H1 (cell line): ENCODE results near the gene SOX8. TPM values are rescaled to one million over a fixed set of nuclear protein-coding genes. Genes with fewer than 3 reads are reported as not detected.

Experiments
- CREB1 ChIP-seq: IDR thresholded peaks from 2 replicates; pipeline ENCODE4 v1.6.1; 2012; ENCODE audit warnings: inconsistent platforms
- CTBP2 ChIP-seq: IDR thresholded peaks from 2 replicates; pipeline ENCODE4 v1.7.0; 2011; ENCODE audit warnings: borderline replicate concordance, mild to moderate bottlenecking, moderate library complexity, mixed read lengths, low read length; ENCODE audit not compliant: insufficient read depth, insufficient read length
- EP300 ChIP-seq, 2 experiments: IDR thresholded peaks; 1 replicate in 1 of 2; 2 replicates in 1 of 2; pipeline ENCODE4 v1.6.1; 2011 to 2012; ENCODE audit warnings: low read depth in 2 of 2, low read length in 2 of 2, mild to moderate bottlenecking in 2 of 2, borderline replicate concordance in 1 of 2, inconsistent platforms in 1 of 2, moderate library complexity in 1 of 2
- FOSL1 ChIP-seq: IDR thresholded peaks from 2 replicates; pipeline ENCODE4 v1.6.1; 2011; ENCODE audit warnings: mild to moderate bottlenecking, low read depth, low read length, moderate library complexity; ENCODE audit not compliant: insufficient read depth
- JUND ChIP-seq: IDR thresholded peaks from 2 replicates; pipeline ENCODE4 v1.6.1; 2011; ENCODE audit warnings: mild to moderate bottlenecking, improper control_type of control experiment, low read length
- POLR2A ChIP-seq, 2 experiments: IDR thresholded peaks; 1 replicate in 1 of 2; 2 replicates in 1 of 2; pipeline ENCODE4 v1.6.1; 2011; ENCODE audit warnings: low read depth in 2 of 2, low read length in 2 of 2, mild to moderate bottlenecking in 2 of 2; ENCODE audit errors: control extremely low read depth in 1 of 2
- RBBP5 ChIP-seq: IDR thresholded peaks from 2 replicates; pipeline ENCODE4 v1.7.1; 2012; ENCODE audit warnings: low read depth, mild to moderate bottlenecking, inconsistent platforms, low read length, moderate library complexity, borderline replicate concordance
- SP1 ChIP-seq: IDR thresholded peaks from 2 replicates; pipeline ENCODE4 v1.6.1; 2011; ENCODE audit warnings: low read depth, low read length
- SRF ChIP-seq: IDR thresholded peaks from 2 replicates; pipeline ENCODE4 v1.6.1; 2011; ENCODE audit warnings: mild to moderate bottlenecking, low read depth, low read length, moderate library complexity
- TAF7 ChIP-seq: optimal IDR thresholded peaks from 2 replicates; pipeline ENCODE3; 2011; ENCODE audit warnings: low read depth, mild to moderate bottlenecking, inconsistent platforms, low read length, moderate library complexity, borderline replicate concordance
- polyA plus RNA-seq, 7 experiments: library from polyadenylated mRNA; depleted of rRNA in 3 of 7; stranded (reverse) in 5 of 7; unstranded in 2 of 7; fragments of >200 nt in 5 of 7; fragments of 200-250 nt in 2 of 7; gene quantifications; 1 replicate in 5 of 7; 2 replicates in 1 of 7; 4 replicates in 1 of 7; pipeline versions ENCODE4 v1.2.1 to v1.2.3, GENCODE V29; 2011 to 2013; ENCODE audit warnings: missing spikeins in 2 of 7, mixed read lengths in 2 of 7
- total RNA-seq: library from RNA; stranded (reverse); fragmentation: NEBNext Ultra II Directional; extraction: Animal tissue kit (Norgen Biotek cat#: 25700); gene quantifications from 2 replicates; pipeline ENCODE4 v1.2.1, GENCODE V29; 2021
- TF ChIP-seq, protein P1 (sequence below): fragments of 300-600 bp; sonication (generic); IDR thresholded peaks from 2 replicates; pipeline ENCODE4 v1.7.1; 2012; ENCODE audit warnings: low read length, moderate library complexity, mild to moderate bottlenecking, inconsistent platforms; ENCODE audit not compliant: insufficient replicate concordance
- TF ChIP-seq, protein P2 (sequence below): IDR thresholded peaks from 2 replicates; pipeline ENCODE4 v1.6.1; 2011; ENCODE audit warnings: low read depth, mild to moderate bottlenecking, low read length; ENCODE audit not compliant: insufficient read depth

The SOX8 gene
- total and polyA plus RNA-seq, 2 of the 8 experiments (the other 6 are each of a cell fraction or from before 2014, with no cell fraction given) = 2.2 to 5.7 TPM

DNA sequence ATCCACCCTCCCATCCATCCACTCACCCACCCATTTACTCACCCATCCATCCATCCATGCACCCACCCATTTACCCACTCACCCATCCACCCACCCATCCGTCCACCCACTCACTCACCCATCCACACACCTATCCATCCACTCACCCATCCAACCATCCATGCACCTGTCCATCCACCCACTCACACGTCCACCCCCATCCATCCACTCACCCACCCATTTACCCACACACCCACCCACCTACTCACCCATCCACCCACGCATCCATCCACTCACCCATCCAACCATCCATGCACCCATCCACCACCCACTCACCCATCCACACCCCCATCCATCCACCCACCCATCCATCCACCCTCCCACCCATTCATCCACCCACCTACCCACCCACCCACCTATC lies 12.2 kb downstream of the SOX8 start (continued):
- TF ChIP-seq, protein P1, sequence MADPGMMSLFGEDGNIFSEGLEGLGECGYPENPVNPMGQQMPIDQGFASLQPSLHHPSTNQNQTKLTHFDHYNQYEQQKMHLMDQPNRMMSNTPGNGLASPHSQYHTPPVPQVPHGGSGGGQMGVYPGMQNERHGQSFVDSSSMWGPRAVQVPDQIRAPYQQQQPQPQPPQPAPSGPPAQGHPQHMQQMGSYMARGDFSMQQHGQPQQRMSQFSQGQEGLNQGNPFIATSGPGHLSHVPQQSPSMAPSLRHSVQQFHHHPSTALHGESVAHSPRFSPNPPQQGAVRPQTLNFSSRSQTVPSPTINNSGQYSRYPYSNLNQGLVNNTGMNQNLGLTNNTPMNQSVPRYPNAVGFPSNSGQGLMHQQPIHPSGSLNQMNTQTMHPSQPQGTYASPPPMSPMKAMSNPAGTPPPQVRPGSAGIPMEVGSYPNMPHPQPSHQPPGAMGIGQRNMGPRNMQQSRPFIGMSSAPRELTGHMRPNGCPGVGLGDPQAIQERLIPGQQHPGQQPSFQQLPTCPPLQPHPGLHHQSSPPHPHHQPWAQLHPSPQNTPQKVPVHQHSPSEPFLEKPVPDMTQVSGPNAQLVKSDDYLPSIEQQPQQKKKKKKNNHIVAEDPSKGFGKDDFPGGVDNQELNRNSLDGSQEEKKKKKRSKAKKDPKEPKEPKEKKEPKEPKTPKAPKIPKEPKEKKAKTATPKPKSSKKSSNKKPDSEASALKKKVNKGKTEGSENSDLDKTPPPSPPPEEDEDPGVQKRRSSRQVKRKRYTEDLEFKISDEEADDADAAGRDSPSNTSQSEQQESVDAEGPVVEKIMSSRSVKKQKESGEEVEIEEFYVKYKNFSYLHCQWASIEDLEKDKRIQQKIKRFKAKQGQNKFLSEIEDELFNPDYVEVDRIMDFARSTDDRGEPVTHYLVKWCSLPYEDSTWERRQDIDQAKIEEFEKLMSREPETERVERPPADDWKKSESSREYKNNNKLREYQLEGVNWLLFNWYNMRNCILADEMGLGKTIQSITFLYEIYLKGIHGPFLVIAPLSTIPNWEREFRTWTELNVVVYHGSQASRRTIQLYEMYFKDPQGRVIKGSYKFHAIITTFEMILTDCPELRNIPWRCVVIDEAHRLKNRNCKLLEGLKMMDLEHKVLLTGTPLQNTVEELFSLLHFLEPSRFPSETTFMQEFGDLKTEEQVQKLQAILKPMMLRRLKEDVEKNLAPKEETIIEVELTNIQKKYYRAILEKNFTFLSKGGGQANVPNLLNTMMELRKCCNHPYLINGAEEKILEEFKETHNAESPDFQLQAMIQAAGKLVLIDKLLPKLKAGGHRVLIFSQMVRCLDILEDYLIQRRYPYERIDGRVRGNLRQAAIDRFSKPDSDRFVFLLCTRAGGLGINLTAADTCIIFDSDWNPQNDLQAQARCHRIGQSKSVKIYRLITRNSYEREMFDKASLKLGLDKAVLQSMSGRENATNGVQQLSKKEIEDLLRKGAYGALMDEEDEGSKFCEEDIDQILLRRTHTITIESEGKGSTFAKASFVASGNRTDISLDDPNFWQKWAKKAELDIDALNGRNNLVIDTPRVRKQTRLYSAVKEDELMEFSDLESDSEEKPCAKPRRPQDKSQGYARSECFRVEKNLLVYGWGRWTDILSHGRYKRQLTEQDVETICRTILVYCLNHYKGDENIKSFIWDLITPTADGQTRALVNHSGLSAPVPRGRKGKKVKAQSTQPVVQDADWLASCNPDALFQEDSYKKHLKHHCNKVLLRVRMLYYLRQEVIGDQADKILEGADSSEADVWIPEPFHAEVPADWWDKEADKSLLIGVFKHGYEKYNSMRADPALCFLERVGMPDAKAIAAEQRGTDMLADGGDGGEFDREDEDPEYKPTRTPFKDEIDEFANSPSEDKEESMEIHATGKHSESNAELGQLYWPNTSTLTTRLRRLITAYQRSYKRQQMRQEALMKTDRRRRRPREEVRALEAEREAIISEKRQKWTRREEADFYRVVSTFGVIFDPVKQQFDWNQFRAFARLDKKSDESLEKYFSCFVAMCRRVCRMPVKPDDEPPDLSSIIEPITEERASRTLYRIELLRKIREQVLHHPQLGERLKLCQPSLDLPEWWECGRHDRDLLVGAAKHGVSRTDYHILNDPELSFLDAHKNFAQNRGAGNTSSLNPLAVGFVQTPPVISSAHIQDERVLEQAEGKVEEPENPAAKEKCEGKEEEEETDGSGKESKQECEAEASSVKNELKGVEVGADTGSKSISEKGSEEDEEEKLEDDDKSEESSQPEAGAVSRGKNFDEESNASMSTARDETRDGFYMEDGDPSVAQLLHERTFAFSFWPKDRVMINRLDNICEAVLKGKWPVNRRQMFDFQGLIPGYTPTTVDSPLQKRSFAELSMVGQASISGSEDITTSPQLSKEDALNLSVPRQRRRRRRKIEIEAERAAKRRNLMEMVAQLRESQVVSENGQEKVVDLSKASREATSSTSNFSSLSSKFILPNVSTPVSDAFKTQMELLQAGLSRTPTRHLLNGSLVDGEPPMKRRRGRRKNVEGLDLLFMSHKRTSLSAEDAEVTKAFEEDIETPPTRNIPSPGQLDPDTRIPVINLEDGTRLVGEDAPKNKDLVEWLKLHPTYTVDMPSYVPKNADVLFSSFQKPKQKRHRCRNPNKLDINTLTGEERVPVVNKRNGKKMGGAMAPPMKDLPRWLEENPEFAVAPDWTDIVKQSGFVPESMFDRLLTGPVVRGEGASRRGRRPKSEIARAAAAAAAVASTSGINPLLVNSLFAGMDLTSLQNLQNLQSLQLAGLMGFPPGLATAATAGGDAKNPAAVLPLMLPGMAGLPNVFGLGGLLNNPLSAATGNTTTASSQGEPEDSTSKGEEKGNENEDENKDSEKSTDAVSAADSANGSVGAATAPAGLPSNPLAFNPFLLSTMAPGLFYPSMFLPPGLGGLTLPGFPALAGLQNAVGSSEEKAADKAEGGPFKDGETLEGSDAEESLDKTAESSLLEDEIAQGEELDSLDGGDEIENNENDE = no peak
- TF ChIP-seq EP300 (IDR thresholded peaks at IDR 0.05; ENCODE audit: borderline replicate concordance in 1 of 2, low read depth in 2 of 2, low read length in 2 of 2) (no peak), FOSL1 (no peak), CTBP2 (no peak), RBBP5 (no peak), SP1 (no peak), POLR2A (IDR thresholded peaks at IDR 0.05; ENCODE audit: control extremely low read depth in 1 of 2, low read depth in 2 of 2, low read length in 2 of 2) (no peak), TAF7 (no peak), JUND (no peak), SRF (no peak), CREB1 (no peak)
- TF ChIP-seq, protein P2, sequence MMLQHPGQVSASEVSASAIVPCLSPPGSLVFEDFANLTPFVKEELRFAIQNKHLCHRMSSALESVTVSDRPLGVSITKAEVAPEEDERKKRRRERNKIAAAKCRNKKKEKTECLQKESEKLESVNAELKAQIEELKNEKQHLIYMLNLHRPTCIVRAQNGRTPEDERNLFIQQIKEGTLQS = no peak
